ENCODE measurements around the gene TM4SF5. TPM values are rescaled to one million over a fixed set of nuclear protein-coding genes. Genes with fewer than 3 reads are reported as not detected.

Gene TM4SF5
- total and polyA plus RNA-seq, 2 donors from 2014 or later = 0.88 to 31.3 TPM

DNA sequence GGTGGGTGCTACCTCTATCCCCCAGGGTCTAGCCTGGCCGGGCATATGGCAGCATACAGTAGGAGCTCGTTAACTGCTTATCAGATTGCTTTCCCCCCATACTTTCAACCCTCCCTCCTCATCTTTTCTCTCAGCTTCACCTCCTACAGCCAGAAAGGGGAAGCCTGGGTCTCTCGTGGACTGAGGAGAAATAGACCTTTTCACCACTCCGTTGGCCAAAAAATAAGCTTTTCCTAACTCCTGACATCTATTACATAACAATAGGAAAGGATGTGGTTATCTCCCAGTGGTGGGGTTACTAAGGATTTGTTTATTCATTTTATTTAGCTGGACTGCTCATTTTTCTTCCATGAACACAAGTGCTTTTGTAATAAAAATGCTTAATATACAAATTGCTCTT lies 23.0 kb upstream of the TM4SF5 start:
- Histone ChIP-seq H3K27me3 (ENCODE audit: control insufficient read depth, insufficient read depth, low read length) (peaks cover 2% of the 10 kb centered on the region), H3K9me3 (ENCODE audit: control insufficient read depth in 2 of 3, insufficient read depth in 1 of 3, low read length in 3 of 3) (no peaks in the 10 kb centered on the region), H3K9ac (ENCODE audit: low read length in 3 of 3) (no peak overlapping the region), H3K4me1 (ENCODE audit: control insufficient read depth in 2 of 3, insufficient read depth in 2 of 3, low read depth in 1 of 3, low read length in 3 of 3) (peaks cover 0 to 4% (median 0%) of the 10 kb centered on the region in 3 donors), H3K36me3 (ENCODE audit: control insufficient read depth in 2 of 3, insufficient read depth in 3 of 3, low read length in 3 of 3) (no peaks in the 10 kb centered on the region), H3K27ac (ENCODE audit: low read depth in 2 of 2, low read length in 2 of 2) (no peak overlapping the region), H3K4me3 (ENCODE audit: low read length in 3 of 3) (no peak overlapping the region)
- no peak for TF ChIP-seq CTCF (IDR thresholded peaks at IDR 0.05; ENCODE audit: borderline replicate concordance, extremely low read depth, insufficient read depth)
- no peak for FAIRE-seq
- peak in 1 of 5 donors; percentile 33 for DNase-seq
- intact Hi-C loops (cut with DNase I) = no loop called here

DNA sequence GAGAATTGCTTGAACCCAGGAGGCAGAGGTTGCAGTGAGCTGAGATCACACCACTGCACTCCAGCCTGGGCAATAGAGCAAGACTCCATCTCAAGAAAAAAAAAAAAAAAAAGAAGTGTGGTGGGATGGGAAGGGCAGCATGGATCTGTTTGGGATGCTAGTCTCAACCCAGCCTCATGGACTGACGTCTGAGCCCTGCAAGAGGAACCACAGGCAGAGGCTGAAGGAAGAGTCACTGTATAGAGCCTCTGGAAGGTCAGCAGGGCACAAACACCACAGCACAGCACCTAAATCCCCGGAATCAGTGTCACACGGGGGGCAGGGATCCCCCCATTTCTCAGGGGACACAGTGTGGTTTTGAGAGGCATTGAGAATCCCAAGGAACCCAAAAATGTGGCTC lies 21.1 kb upstream of the TM4SF5 start:
- intact Hi-C loops (cut with DNase I) = no loop called here
- Histone ChIP-seq H3K4me1 (ENCODE audit: control insufficient read depth in 2 of 3, insufficient read depth in 2 of 3, low read depth in 1 of 3, low read length in 3 of 3) (peaks cover 0 to 4% (median 0%) of the 10 kb centered on the region in 3 donors), H3K4me3 (ENCODE audit: low read length in 3 of 3) (no peak overlapping the region), H3K27me3 (ENCODE audit: control insufficient read depth, insufficient read depth, low read length) (no peaks in the 10 kb centered on the region), H3K9ac (ENCODE audit: low read length in 3 of 3) (no peak overlapping the region), H3K36me3 (ENCODE audit: control insufficient read depth in 2 of 3, insufficient read depth in 3 of 3, low read length in 3 of 3) (no peaks in the 10 kb centered on the region), H3K27ac (ENCODE audit: low read depth in 2 of 2, low read length in 2 of 2) (no peak overlapping the region), H3K9me3 (ENCODE audit: control insufficient read depth in 2 of 3, insufficient read depth in 1 of 3, low read length in 3 of 3) (no peaks in the 10 kb centered on the region)
- TF ChIP-seq CTCF (IDR thresholded peaks at IDR 0.05; ENCODE audit: borderline replicate concordance, extremely low read depth, insufficient read depth) = no peak
- FAIRE-seq = no peak
- peak in 1 of 5 donors; percentile 4 for DNase-seq

- Histone ChIP-seq H3K4me3 (ENCODE audit: low read length in 3 of 3) (no peak overlapping the region), H3K27ac (ENCODE audit: low read depth in 2 of 2, low read length in 2 of 2) (no peak overlapping the region), H3K36me3 (ENCODE audit: control insufficient read depth in 2 of 3, insufficient read depth in 3 of 3, low read length in 3 of 3) (no peaks in the 10 kb centered on the region), H3K27me3 (ENCODE audit: control insufficient read depth, insufficient read depth, low read length) (no peaks in the 10 kb centered on the region), H3K9me3 (ENCODE audit: control insufficient read depth in 2 of 3, insufficient read depth in 1 of 3, low read length in 3 of 3) (no peaks in the 10 kb centered on the region), H3K4me1 (ENCODE audit: control insufficient read depth in 2 of 3, insufficient read depth in 2 of 3, low read depth in 1 of 3, low read length in 3 of 3) (peaks cover 0 to 4% (median 0%) of the 10 kb centered on the region in 3 donors), H3K9ac (ENCODE audit: low read length in 3 of 3) (no peak overlapping the region)
- DNase-seq (no peak), FAIRE-seq (no peak)
- TF ChIP-seq CTCF (IDR thresholded peaks at IDR 0.05; ENCODE audit: borderline replicate concordance, extremely low read depth, insufficient read depth) = no peak
- intact Hi-C loops (cut with DNase I) = no loop called here
These were observed 19.8 kb upstream of the TM4SF5 start for GRCh38 chr17:4751932-4752331.

DNA sequence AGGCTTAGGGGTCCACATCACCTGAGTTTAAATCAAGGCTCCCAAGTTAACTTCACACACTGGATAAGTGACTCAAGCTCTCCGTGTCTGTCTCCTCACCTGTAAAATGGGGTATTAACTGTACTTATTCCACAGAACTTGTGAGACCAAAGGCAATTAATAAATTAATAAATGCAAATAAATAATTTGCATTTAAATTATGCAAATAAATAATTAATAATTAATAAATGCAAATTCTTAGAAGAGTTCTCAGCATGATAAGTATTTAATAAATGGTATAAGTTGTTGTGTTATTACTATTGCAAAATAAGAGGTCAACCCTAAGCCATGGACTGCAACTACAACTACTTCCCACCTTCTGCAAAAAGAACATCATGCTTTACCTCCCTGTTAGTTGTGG lies 18.3 kb upstream of the TM4SF5 start:
- Histone ChIP-seq H3K27ac (ENCODE audit: low read depth in 2 of 2, low read length in 2 of 2) (no peak overlapping the region), H3K4me3 (ENCODE audit: low read length in 3 of 3) (no peak overlapping the region), H3K36me3 (ENCODE audit: control insufficient read depth in 2 of 3, insufficient read depth in 3 of 3, low read length in 3 of 3) (no peaks in the 10 kb centered on the region), H3K9me3 (ENCODE audit: control insufficient read depth in 2 of 3, insufficient read depth in 1 of 3, low read length in 3 of 3) (no peaks in the 10 kb centered on the region), H3K27me3 (ENCODE audit: control insufficient read depth, insufficient read depth, low read length) (no peaks in the 10 kb centered on the region), H3K4me1 (ENCODE audit: control insufficient read depth in 2 of 3, insufficient read depth in 2 of 3, low read depth in 1 of 3, low read length in 3 of 3) (peaks cover 0 to 3% (median 0%) of the 10 kb centered on the region in 3 donors), H3K9ac (ENCODE audit: low read length in 3 of 3) (no peak overlapping the region)
- no peak for TF ChIP-seq CTCF (IDR thresholded peaks at IDR 0.05; ENCODE audit: borderline replicate concordance, extremely low read depth, insufficient read depth)
- no peak for FAIRE-seq
- DNase-seq = no peak
- intact Hi-C loops (cut with DNase I) = no loop called here
